ENCODE results near the gene DOCK2. TPM values are rescaled to one million over a fixed set of nuclear protein-coding genes. Genes with fewer than 3 reads are reported as not detected.

DOCK2 gene
- polyA plus RNA-seq, 2 of the 4 experiments (the other 2 are of a cell fraction) = 2.1 to 4.6 TPM

DNA sequence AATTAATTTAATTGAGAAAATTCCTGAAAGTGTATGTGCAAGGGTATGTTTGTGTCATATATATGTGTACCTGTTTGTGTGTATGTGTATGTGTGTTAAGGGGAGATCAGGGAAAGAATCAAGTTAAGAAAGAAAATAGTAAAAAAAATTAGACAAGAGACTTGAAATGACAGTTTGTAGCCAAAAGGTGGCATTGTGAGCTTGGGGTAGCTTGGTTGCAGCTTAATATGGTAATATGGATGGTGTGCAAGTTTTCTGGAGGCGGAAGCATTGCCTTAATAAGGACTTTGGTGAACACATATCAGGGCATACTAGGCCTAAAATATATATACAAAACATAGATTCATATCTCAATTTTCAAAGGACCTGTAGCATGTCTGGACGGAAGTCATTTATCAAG lies 213.3 kb downstream of the DOCK2 start (continued):
- TF ChIP-seq, protein P1, sequence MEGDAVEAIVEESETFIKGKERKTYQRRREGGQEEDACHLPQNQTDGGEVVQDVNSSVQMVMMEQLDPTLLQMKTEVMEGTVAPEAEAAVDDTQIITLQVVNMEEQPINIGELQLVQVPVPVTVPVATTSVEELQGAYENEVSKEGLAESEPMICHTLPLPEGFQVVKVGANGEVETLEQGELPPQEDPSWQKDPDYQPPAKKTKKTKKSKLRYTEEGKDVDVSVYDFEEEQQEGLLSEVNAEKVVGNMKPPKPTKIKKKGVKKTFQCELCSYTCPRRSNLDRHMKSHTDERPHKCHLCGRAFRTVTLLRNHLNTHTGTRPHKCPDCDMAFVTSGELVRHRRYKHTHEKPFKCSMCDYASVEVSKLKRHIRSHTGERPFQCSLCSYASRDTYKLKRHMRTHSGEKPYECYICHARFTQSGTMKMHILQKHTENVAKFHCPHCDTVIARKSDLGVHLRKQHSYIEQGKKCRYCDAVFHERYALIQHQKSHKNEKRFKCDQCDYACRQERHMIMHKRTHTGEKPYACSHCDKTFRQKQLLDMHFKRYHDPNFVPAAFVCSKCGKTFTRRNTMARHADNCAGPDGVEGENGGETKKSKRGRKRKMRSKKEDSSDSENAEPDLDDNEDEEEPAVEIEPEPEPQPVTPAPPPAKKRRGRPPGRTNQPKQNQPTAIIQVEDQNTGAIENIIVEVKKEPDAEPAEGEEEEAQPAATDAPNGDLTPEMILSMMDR (IDR thresholded peaks at IDR 0.05) = 0 out of 3 replicates have a peak, but pooled peaks have one; percentile 9

DNA sequence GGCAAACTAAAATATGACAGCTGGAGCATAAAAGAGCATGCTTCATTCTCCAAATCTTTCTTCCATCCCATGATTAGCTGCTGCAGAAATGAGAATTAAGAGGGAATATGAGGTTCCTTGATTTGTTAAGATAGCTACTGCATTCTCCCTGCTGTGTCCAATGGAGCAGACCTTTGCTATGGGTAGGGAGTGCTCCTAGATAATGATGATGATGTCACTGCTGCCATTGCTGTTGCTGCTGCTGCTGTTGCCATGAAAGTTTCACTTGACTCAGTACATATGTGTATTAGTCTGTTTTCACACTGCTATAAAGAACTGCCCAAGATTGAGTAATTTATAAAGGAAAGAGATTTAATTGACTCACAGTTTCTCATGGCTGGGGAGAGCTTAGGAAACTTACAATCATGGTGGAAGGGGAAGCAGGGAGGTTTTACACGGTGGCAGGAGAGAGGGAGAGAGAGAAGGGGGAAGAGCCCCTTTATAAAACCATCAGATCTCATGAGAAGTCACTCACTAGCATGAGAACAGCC lies 214.3 kb downstream of the DOCK2 start:
- peaks cover 25% of the 10 kb centered on the region for H3K9me3 ChIP-seq
- ChIA-PET POLR2A (no interaction called here), CTCF (interaction anchor here (2.9 kb wide), 1 partner anchor 129 kb away, joined by 17 read pairs; the partner anchor contains the start of gene INSYN2B)
- H3K27ac ChIP-seq = no peak overlapping the region
- FAIRE-seq (no peak), ATAC-seq (no peak), DNase-seq (ENCODE audit: low read depth in 1 of 2, low spot score in 1 of 2) (no peak)
- peaks cover 4% of the 10 kb centered on the region; the same call in 2 of the 3 replicates for H3K4me1 ChIP-seq
- no peak overlapping the region for H3K4me2 ChIP-seq
- TF ChIP-seq, protein P2, sequence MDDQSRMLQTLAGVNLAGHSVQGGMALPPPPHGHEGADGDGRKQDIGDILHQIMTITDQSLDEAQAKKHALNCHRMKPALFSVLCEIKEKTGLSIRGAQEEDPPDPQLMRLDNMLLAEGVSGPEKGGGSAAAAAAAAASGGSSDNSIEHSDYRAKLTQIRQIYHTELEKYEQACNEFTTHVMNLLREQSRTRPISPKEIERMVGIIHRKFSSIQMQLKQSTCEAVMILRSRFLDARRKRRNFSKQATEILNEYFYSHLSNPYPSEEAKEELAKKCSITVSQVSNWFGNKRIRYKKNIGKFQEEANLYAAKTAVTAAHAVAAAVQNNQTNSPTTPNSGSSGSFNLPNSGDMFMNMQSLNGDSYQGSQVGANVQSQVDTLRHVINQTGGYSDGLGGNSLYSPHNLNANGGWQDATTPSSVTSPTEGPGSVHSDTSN (IDR thresholded peaks at IDR 0.05) = no peak
- H3K4me3 ChIP-seq = no peak overlapping the region
- WGBS (ENCODE audit: missing lambda C conversion rate) = 38% methylated on average over 1 of the region's 1 CpG

DNA sequence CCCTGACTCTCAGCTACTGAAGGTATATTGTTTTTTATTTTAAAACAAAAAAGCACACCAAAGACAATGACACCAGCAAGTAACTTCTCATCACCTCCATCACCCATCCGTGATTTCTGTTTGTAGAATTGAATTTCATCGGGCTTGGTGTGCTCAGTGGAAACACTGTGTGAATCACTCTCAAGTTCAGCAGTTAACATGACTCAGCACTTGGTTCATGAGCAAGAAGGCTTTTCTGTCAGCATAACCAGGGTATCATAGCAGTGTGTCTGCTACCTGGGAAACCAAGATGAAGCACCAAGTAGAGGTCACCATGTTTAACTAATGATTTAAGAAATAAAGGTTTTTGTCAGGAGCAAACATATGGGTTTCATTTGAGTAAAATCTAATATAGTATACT lies 219.5 kb downstream of the DOCK2 start:
- Histone ChIP-seq H3K9me3 (0 out of 3 replicates have a peak, but pooled peaks cover 11% of the 10 kb centered on the region), H3K27ac (peak overlapping the region; percentile 65 to 82), H3K4me3 (no peak overlapping the region), H3K4me1 (peaks cover 13% of the 10 kb centered on the region), H3K4me2 (peak overlapping the region; percentile 33)
- CTCF ChIA-PET = no interaction called here
- DNase-seq (ENCODE audit: low read depth in 1 of 2, low spot score in 1 of 2) (peak; percentile 57 to 81), ATAC-seq (peak; percentile 97 to 98), FAIRE-seq (peak; percentile 93)
- POLR2A ChIA-PET = no interaction called here
- 5% methylated on average over 2 of the region's 2 CpGs for WGBS (ENCODE audit: missing lambda C conversion rate)
- peak; percentile 99 for TF ChIP-seq MAFK (IDR thresholded peaks at IDR 0.05; ENCODE audit: partially characterized antibody)
- no peak for TF ChIP-seq CHD4 (IDR thresholded peaks at IDR 0.05; ENCODE audit: borderline replicate concordance)
- no peak for TF ChIP-seq RARB (CRISPR knock-in tag; IDR thresholded peaks at IDR 0.05)
- TF ChIP-seq TFCP2L1 (CRISPR knock-in tag; IDR thresholded peaks at IDR 0.05) = no peak
- no peak for TF ChIP-seq EHMT2 (IDR thresholded peaks at IDR 0.05; ENCODE audit: low read depth)
- no peak for TF ChIP-seq BHLHE40 (IDR thresholded peaks at IDR 0.05; ENCODE audit: low read depth, low read length)
- TF ChIP-seq HEYL (CRISPR knock-in tag; IDR thresholded peaks at IDR 0.05) = no peak
- TF ChIP-seq, protein P3, sequence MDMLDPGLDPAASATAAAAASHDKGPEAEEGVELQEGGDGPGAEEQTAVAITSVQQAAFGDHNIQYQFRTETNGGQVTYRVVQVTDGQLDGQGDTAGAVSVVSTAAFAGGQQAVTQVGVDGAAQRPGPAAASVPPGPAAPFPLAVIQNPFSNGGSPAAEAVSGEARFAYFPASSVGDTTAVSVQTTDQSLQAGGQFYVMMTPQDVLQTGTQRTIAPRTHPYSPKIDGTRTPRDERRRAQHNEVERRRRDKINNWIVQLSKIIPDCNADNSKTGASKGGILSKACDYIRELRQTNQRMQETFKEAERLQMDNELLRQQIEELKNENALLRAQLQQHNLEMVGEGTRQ (IDR thresholded peaks at IDR 0.05) = no peak
- no peak for TF ChIP-seq POLR2AphosphoS2 (conservative IDR thresholded peaks at IDR 0.05; ENCODE audit: low read length)
- no peak for TF ChIP-seq JUNB (IDR thresholded peaks at IDR 0.05)
- TF ChIP-seq, protein P4, sequence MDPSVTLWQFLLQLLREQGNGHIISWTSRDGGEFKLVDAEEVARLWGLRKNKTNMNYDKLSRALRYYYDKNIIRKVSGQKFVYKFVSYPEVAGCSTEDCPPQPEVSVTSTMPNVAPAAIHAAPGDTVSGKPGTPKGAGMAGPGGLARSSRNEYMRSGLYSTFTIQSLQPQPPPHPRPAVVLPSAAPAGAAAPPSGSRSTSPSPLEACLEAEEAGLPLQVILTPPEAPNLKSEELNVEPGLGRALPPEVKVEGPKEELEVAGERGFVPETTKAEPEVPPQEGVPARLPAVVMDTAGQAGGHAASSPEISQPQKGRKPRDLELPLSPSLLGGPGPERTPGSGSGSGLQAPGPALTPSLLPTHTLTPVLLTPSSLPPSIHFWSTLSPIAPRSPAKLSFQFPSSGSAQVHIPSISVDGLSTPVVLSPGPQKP (IDR thresholded peaks at IDR 0.05; ENCODE audit: low read depth, low read length) = no peak
- TF ChIP-seq POLR2A (IDR thresholded peaks at IDR 0.05; ENCODE audit: low read length) = no peak
- no peak for TF ChIP-seq HOXA7 (CRISPR knock-in tag; IDR thresholded peaks at IDR 0.05)
- no peak for TF ChIP-seq FOSL2 (IDR thresholded peaks at IDR 0.05)
- TF ChIP-seq FOSL2 (CRISPR knock-in tag; IDR thresholded peaks at IDR 0.05) = peak; percentile 72
- no peak for TF ChIP-seq MAZ (IDR thresholded peaks at IDR 0.05; ENCODE audit: borderline replicate concordance, low read depth, low read length)
- no peak for TF ChIP-seq CHD2 (IDR thresholded peaks at IDR 0.05; ENCODE audit: low read length, partially characterized antibody)
- no peak for TF ChIP-seq HOXB13 (CRISPR knock-in tag; IDR thresholded peaks at IDR 0.05; ENCODE audit: low read depth)
- no peak for TF ChIP-seq GATA3 (IDR thresholded peaks at IDR 0.05; ENCODE audit: borderline replicate concordance)
- TF ChIP-seq KDM5A (IDR thresholded peaks at IDR 0.05) = no peak
- no peak for TF ChIP-seq SREBF2 (IDR thresholded peaks at IDR 0.05)
- no peak for TF ChIP-seq NPAS2 (CRISPR knock-in tag; IDR thresholded peaks at IDR 0.05; ENCODE audit: borderline replicate concordance)
- TF ChIP-seq, protein P5, sequence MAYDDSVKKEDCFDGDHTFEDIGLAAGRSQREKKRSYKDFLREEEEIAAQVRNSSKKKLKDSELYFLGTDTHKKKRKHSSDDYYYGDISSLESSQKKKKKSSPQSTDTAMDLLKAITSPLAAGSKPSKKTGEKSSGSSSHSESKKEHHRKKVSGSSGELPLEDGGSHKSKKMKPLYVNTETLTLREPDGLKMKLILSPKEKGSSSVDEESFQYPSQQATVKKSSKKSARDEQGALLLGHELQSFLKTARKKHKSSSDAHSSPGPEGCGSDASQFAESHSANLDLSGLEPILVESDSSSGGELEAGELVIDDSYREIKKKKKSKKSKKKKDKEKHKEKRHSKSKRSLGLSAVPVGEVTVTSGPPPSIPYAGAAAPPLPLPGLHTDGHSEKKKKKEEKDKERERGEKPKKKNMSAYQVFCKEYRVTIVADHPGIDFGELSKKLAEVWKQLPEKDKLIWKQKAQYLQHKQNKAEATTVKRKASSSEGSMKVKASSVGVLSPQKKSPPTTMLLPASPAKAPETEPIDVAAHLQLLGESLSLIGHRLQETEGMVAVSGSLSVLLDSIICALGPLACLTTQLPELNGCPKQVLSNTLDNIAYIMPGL (CRISPR knock-in tag; IDR thresholded peaks at IDR 0.05; ENCODE audit: borderline replicate concordance) = no peak
- no peak for TF ChIP-seq FOXS1 (CRISPR knock-in tag; IDR thresholded peaks at IDR 0.05)
- TF ChIP-seq, protein P6, sequence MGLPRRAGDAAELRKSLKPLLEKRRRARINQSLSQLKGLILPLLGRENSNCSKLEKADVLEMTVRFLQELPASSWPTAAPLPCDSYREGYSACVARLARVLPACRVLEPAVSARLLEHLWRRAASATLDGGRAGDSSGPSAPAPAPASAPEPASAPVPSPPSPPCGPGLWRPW (IDR thresholded peaks at IDR 0.05) = no peak
- no peak for TF ChIP-seq HOXB5 (CRISPR knock-in tag; IDR thresholded peaks at IDR 0.05)
- TF ChIP-seq SMC3 (IDR thresholded peaks at IDR 0.05) = no peak
- no peak for TF ChIP-seq FOSB (CRISPR knock-in tag; IDR thresholded peaks at IDR 0.05)
- no peak for TF ChIP-seq NR3C1 (IDR thresholded peaks at IDR 0.05)
- TF ChIP-seq, protein P7, sequence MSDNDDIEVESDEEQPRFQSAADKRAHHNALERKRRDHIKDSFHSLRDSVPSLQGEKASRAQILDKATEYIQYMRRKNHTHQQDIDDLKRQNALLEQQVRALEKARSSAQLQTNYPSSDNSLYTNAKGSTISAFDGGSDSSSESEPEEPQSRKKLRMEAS (IDR thresholded peaks at IDR 0.05) = peak; percentile 32

Measured in A549 (cell line).